K562 (cell line): ENCODE results near the gene FKBP9. TPM values are rescaled to one million over a fixed set of nuclear protein-coding genes. Genes with fewer than 3 reads are reported as not detected.
A peak's percentile ranks its signal among the peaks of the same experiment; 100 is the strongest.

Source experiments
- ATAC-seq: fragments of 200-7000 bp; cut with Tn5 transposase; 3 replicates; pipeline ENCODE4 v1.9.1; 2020; ENCODE audit warnings: moderate library complexity
- BruUV-seq: library from RNA; stranded (reverse); fragments of 400-500 nt; replicated peaks from 2 replicates; lab custom pipeline; 2021; lab: Mats Ljungman, UMichigan
- CTCF ChIA-PET: fragments of 300-600 bp; formaldehyde crosslinking; extraction: SDS; loops from one replicate; lab custom pipeline; 2021; ENCODE audit warnings: low intra/inter-chr PET ratio; lab: Yijun Ruan, JAX
- POLR2A ChIA-PET: fragments of 300-600, 350-650 bp; sonication (Branson Sonifier 250); formaldehyde crosslinking; extraction: SDS; loops from one replicate; lab custom pipeline; 2021; ENCODE audit warnings: antibody characterized with exemption, inconsistent platforms; lab: Yijun Ruan, JAX
- DNase-seq, 4 experiments: peaks; one replicate each; pipeline versions ENCODE4 v3.0.0 to v3.0.0-alpha.2; 2011 to 2018; ENCODE audit warnings: low spot score in 3 of 4, mixed read lengths in 3 of 4; ENCODE audit errors: extremely low read depth in 1 of 4
- FAIRE-seq: peaks from 2 replicates; lab custom pipeline; 2011; peaks lifted over from hg19 to GRCh38; lab: Jason Lieb, UNC
- H2AFZ ChIP-seq: 2 replicates; pipeline ENCODE4 v1.6.0; 2011; ENCODE audit warnings: low read depth, low read length, control low read depth, inconsistent platforms
- H3K27ac ChIP-seq: fragments of 200-600 bp; 3 replicates; pipeline ENCODE4 v1.8.0; 2011; ENCODE audit warnings: low read depth, mild to moderate bottlenecking, control low read depth, inconsistent platforms, low read length, moderate library complexity, mixed read lengths; ENCODE audit errors: extremely low read depth
- H3K27me3 ChIP-seq, 2 experiments: fragments of 300-600 bp in 1 of 2; 2 replicates in 1 of 2; 3 replicates in 1 of 2; pipeline versions ENCODE4 v1.6.0 to v1.8.0; 2011; ENCODE audit warnings: inconsistent platforms in 2 of 2, low read length in 2 of 2, mild to moderate bottlenecking in 1 of 2, mixed read lengths in 1 of 2, moderate library complexity in 1 of 2; ENCODE audit not compliant: control insufficient read depth in 2 of 2, insufficient read depth in 2 of 2
- H3K36me3 ChIP-seq: fragments of 300-600 bp; 3 replicates; pipeline ENCODE4 v1.8.0; 2011; ENCODE audit warnings: mild to moderate bottlenecking, low read length, inconsistent platforms; ENCODE audit not compliant: control insufficient read depth, insufficient read depth
- H3K4me1 ChIP-seq, 2 experiments: fragments of 200-600 bp in 1 of 2; replicated peaks in 1 of 2; 2 replicates in 1 of 2; 3 replicates in 1 of 2; pipeline versions ENCODE4 v1.5.1 to v1.8.0; 2011; ENCODE audit warnings: inconsistent platforms in 2 of 2, low read length in 2 of 2, mild to moderate bottlenecking in 1 of 2, mixed read lengths in 1 of 2, moderate library complexity in 1 of 2; ENCODE audit not compliant: control insufficient read depth in 2 of 2, insufficient read depth in 2 of 2
- H3K4me2 ChIP-seq: 2 replicates; pipeline ENCODE4 v1.6.1; 2011; ENCODE audit warnings: low read length, control low read depth, inconsistent platforms, mixed read lengths; ENCODE audit not compliant: insufficient read depth
- H3K4me3 ChIP-seq: fragments of 200-600 bp; sonication (generic), shearing (Covaris generic); 2 replicates; pipeline ENCODE4 v1.5.1; 2016; ENCODE audit warnings: control low read depth, inconsistent platforms
- H3K79me2 ChIP-seq: fragments of 200-600 bp; 3 replicates; pipeline ENCODE4 v1.8.0; 2011; ENCODE audit warnings: low read length, inconsistent platforms; ENCODE audit not compliant: control insufficient read depth, insufficient read depth
- H3K9ac ChIP-seq, 2 experiments: 2 replicates each; pipeline versions ENCODE4 v1.6.0 to v1.6.1; 2011; ENCODE audit warnings: low read depth in 2 of 2, low read length in 2 of 2, control low read depth in 1 of 2, inconsistent platforms in 1 of 2, mild to moderate bottlenecking in 1 of 2, mixed read lengths in 1 of 2; ENCODE audit not compliant: insufficient read depth in 1 of 2
- H3K9me1 ChIP-seq: one replicate; pipeline ENCODE4 v1.6.0; 2011; ENCODE audit warnings: inconsistent platforms, mild to moderate bottlenecking, low read length, moderate library complexity; ENCODE audit not compliant: control insufficient read depth, insufficient read depth
- H3K9me3 ChIP-seq: replicated peaks from 2 replicates; pipeline ENCODE4 v1.5.1; 2011; ENCODE audit warnings: low read depth, low read length, inconsistent platforms; ENCODE audit not compliant: control insufficient read depth, insufficient read depth
- H4K20me1 ChIP-seq: replicated peaks from 2 replicates; pipeline ENCODE4 v1.6.1; 2011; ENCODE audit warnings: low read length, inconsistent platforms, mixed read lengths; ENCODE audit not compliant: control insufficient read depth, insufficient read depth
- ATF7 ChIP-seq: fragments of 450-650 bp; IDR thresholded peaks from 2 replicates; pipeline ENCODE4 v1.7.1; 2014; ENCODE audit warnings: mild to moderate bottlenecking, moderate library complexity
- CBX8 ChIP-seq: fragments of 200-600 bp; sonication (generic); IDR thresholded peaks from 2 replicates; pipeline ENCODE4 v1.6.1; 2012; ENCODE audit warnings: borderline replicate concordance, mixed run types, low read depth, mild to moderate bottlenecking, moderate library complexity, mixed read lengths, low read length, control low read depth, inconsistent platforms; ENCODE audit not compliant: poor library complexity, severe bottlenecking; ENCODE audit errors: extremely low read depth
- NFE2L1 ChIP-seq: fragments of 450-650 bp; IDR thresholded peaks from 2 replicates; pipeline ENCODE4 v1.6.1; 2016; ENCODE audit warnings: missing genetic modification characterization, low read depth, mild to moderate bottlenecking, missing compliant biosample characterization, moderate library complexity, borderline replicate concordance
- NFIX ChIP-seq: fragments of 250-450 bp; sonication (Bioruptor Pico); IDR thresholded peaks from 2 replicates; pipeline ENCODE4 v1.4.0; 2020; ENCODE audit warnings: low read depth, mild to moderate bottlenecking, moderate library complexity
- SMARCE1 ChIP-seq: fragments of 450-650 bp; IDR thresholded peaks from 2 replicates; pipeline ENCODE4 v1.7.1; 2016; ENCODE audit warnings: mild to moderate bottlenecking
- TRIM24 ChIP-seq, 2 experiments: fragments of 450-650 bp; IDR thresholded peaks; 2 replicates each; pipeline ENCODE4 v1.6.1; 2016
- WGBS: fragments of 100-300 bp; shearing (Covaris generic); methylation state at CpG from one replicate; pipeline ENCODE4 v1.1.6; 2016; ENCODE audit warnings: low coverage, mixed read lengths; ENCODE audit not compliant: insufficient coverage; ENCODE audit errors: missing lambda C conversion rate; 5-methylcytosine and 5-hydroxymethylcytosine counted together
- in situ Hi-C: fragments of 300-500 bp; cut with MboI; formaldehyde crosslinking; loops from 4 replicates; pipeline ENCODE4 v1.15.0; 2018; ENCODE audit warnings: inconsistent platforms, mixed read lengths
- intact Hi-C: fragments of 100-400 bp; cut with micrococcal nuclease; formaldehyde crosslinking; loops from 2 replicates; pipeline ENCODE4 v1.14.2; 2022
- polyA plus RNA-seq, 8 experiments: library from polyadenylated mRNA; depleted of rRNA in 4 of 8; stranded (reverse) in 5 of 8; unstranded in 3 of 8; fragments of >200 nt; fragmentation: Nextera tagmentation in 2 of 8; fragmentation: Illumina TruSeq in 1 of 8; extraction: Ambion mirVana in 2 of 8; extraction: Trizol in 1 of 8; gene quantifications; 2 replicates each; pipeline versions ENCODE4 v1.2.1 to v1.2.3, GENCODE V29; 2011 to 2014; ENCODE audit warnings: inconsistent platforms in 1 of 8, missing spikeins in 1 of 8
- total RNA-seq, 7 experiments: library from RNA; depleted of rRNA in 6 of 7; stranded (reverse); fragments of >200 nt in 6 of 7; fragmentation: Illumina TruSeq in 2 of 7; extraction: Trizol in 2 of 7; gene quantifications; 2 replicates each; pipeline versions ENCODE4 v1.2.1 to v1.2.3, GENCODE V29; 2011 to 2021; ENCODE audit warnings: low replicate concordance in 1 of 7
- TF ChIP-seq, protein P1 (sequence below): fragments of 250-450 bp; sonication (Bioruptor Pico); IDR thresholded peaks from 2 replicates; pipeline ENCODE4 v1.5.1; 2021; ENCODE audit warnings: mild to moderate bottlenecking

FKBP9 gene
- total and polyA plus RNA-seq, 9 of the 15 experiments (the other 6 are each of a cell fraction or from before 2014, with no cell fraction given), result 5.9 to 23.7 (median 15.8) TPM

DNA sequence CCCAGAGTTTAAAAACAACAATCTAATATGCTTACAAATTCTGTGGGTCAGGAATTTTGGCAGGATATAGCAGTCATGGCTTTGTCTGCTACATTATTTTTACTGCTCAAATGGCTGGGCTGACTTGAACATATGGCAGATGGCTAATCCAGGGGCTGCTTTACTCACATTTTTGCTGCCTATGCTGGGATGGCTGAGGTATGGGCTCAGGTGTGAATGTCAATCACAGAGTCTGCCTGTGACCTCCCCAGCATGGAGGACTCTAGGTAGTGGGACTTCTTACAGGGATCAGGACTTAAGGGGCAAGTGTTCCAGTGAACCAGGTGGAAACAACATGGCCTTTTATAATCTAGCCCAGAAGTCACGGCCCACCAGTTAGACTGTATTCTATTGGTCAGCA is 4.4 kb upstream of the FKBP9 start:
- DNase-seq (no peak), ATAC-seq (no peak), FAIRE-seq (no peak)
- no peaks in the 10 kb centered on the region for H3K36me3 ChIP-seq
- no peak overlapping the region for H3K4me2 ChIP-seq
- ChIA-PET CTCF (no interaction called here), POLR2A (no interaction called here)
- no peak overlapping the region for H3K4me3 ChIP-seq
- no peak overlapping the region for H3K9ac ChIP-seq
- H3K9me3 ChIP-seq, result peaks cover 8% of the 10 kb centered on the region; the same call in 1 of the 2 replicates
- intact Hi-C loops (no loop called here), in situ Hi-C loops (no loop called here)
- no peaks in the 10 kb centered on the region for H3K9me1 ChIP-seq
- H3K27me3 ChIP-seq, result no peaks in the 10 kb centered on the region
- no peaks in the 10 kb centered on the region for H4K20me1 ChIP-seq
- peaks cover 0 to 15% of the 10 kb centered on the region in 2 experiments; a peak in 3 of 5 replicates for H3K4me1 ChIP-seq
- 92% methylated on average over 1 of the region's 1 CpG for WGBS
- TF ChIP-seq, protein P1, sequence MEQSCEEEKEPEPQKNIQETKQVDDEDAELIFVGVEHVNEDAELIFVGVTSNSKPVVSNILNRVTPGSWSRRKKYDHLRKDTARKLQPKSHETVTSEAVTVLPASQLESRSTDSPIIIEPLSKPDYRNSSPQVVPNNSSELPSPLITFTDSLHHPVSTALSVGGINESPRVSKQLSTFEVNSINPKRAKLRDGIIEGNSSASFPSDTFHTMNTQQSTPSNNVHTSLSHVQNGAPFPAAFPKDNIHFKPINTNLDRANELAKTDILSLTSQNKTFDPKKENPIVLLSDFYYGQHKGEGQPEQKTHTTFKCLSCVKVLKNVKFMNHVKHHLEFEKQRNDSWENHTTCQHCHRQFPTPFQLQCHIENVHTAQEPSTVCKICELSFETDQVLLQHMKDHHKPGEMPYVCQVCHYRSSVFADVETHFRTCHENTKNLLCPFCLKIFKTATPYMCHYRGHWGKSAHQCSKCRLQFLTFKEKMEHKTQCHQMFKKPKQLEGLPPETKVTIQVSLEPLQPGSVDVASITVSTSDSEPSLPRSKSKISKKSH, result no peak
- TF ChIP-seq NFIX (CRISPR knock-in tag) (no peak), ATF7 (no peak), TRIM24 (IDR thresholded peaks at IDR 0.05) (no peak), SMARCE1 (no peak), NFE2L1 (tag) (no peak), CBX8 (no peak)
- no TSS peak for BruUV-seq
- H3K79me2 ChIP-seq, result peaks cover under 1% of the 10 kb centered on the region; the same call in 1 of the 3 replicates
- 0 out of 2 replicates have a peak overlapping the region, but pooled peaks have one; percentile 23 for H2AFZ ChIP-seq
- H3K27ac ChIP-seq, result no peak overlapping the region
